GM12874 (cell line): Measurements from ENCODE around the gene PEMT.

Experiments
- CTCF ChIP-seq: IDR thresholded peaks from 2 replicates; pipeline ENCODE4 v1.5.1; 2011; ENCODE audit warnings: low read depth, mild to moderate bottlenecking, control low read depth, low read length, moderate library complexity; ENCODE audit not compliant: insufficient read depth

Gene PEMT

GRCh38 chr17:17503566-17504130, 87.9 kb downstream of the PEMT start:
- TF ChIP-seq CTCF = no peak

- no peak for TF ChIP-seq CTCF
These were observed 88.6 kb downstream of the PEMT start for GRCh38 chr17:17502741-17503565.

- TF ChIP-seq CTCF = peak; percentile 50; the same call in 1 of the 2 replicates
These were observed 90.4 kb downstream of the PEMT start for GRCh38 chr17:17500999-17501605.

GRCh38 chr17:17499402-17500145, 91.9 kb downstream of the PEMT start:
- TF ChIP-seq CTCF = no peak

GRCh38 chr17:17498606-17499301, 92.8 kb downstream of the PEMT start:
- no peak for TF ChIP-seq CTCF

GRCh38 chr17:17497845-17498520, 93.5 kb downstream of the PEMT start:
- no peak for TF ChIP-seq CTCF
